ENCODE results near the gene CBX7. TPM values are rescaled to one million over a fixed set of nuclear protein-coding genes. Genes with fewer than 3 reads are reported as not detected.

The CBX7 gene
- total RNA-seq, 1 donor, result 14.5 TPM

- no peak for TF ChIP-seq CTCF (IDR thresholded peaks at IDR 0.05; ENCODE audit: extremely low read depth, low read depth, low read length)
- no peak for DNase-seq (ENCODE audit: insufficient read length, low spot score, missing footprints)
- H3K27me3 ChIP-seq (ENCODE audit: insufficient read depth, low read length), result peaks cover 27% of the 10 kb centered on the region
Measured at GRCh38 chr22:39115977-39116621, 36.4 kb downstream of the CBX7 start.

GRCh38 chr22:39115570-39115969 lies 36.9 kb downstream of the CBX7 start:
- Histone ChIP-seq H3K4me2 (ENCODE audit: insufficient read depth, low read length) (no peak overlapping the region), H3K4me1 (ENCODE audit: insufficient read depth, low read length) (no peaks in the 10 kb centered on the region), H3K9me3 (ENCODE audit: low read depth, low read length) (no peaks in the 10 kb centered on the region), H3K36me3 (ENCODE audit: insufficient read depth, low read length) (no peaks in the 10 kb centered on the region), H4K20me1 (ENCODE audit: insufficient read depth, low read length) (no peaks in the 10 kb centered on the region), H3K27ac (ENCODE audit: low read depth, low read length) (no peak overlapping the region), H3K79me2 (ENCODE audit: insufficient read depth, low read length) (no peaks in the 10 kb centered on the region), H2AFZ (ENCODE audit: low read length) (no peak overlapping the region), H3K27me3 (ENCODE audit: insufficient read depth, low read length) (peaks cover 32% of the 10 kb centered on the region), H3K4me3 (ENCODE audit: insufficient read depth, low read length) (no peak overlapping the region)
- DNase-seq (ENCODE audit: insufficient read length, low spot score, missing footprints), result no peak
- no peak for TF ChIP-seq CTCF (IDR thresholded peaks at IDR 0.05; ENCODE audit: extremely low read depth, low read depth, low read length)

More at GRCh38 chr22:39115977-39116621, 36.4 kb downstream of the CBX7 start:
- no peak overlapping the region for H2AFZ ChIP-seq (ENCODE audit: low read length)
- no peak overlapping the region for H3K4me2 ChIP-seq (ENCODE audit: insufficient read depth, low read length)
- H3K79me2 ChIP-seq (ENCODE audit: insufficient read depth, low read length), result no peaks in the 10 kb centered on the region
- H3K27ac ChIP-seq (ENCODE audit: low read depth, low read length), result no peak overlapping the region
- H4K20me1 ChIP-seq (ENCODE audit: insufficient read depth, low read length), result no peaks in the 10 kb centered on the region
- H3K36me3 ChIP-seq (ENCODE audit: insufficient read depth, low read length), result no peaks in the 10 kb centered on the region
- H3K9me3 ChIP-seq (ENCODE audit: low read depth, low read length), result no peaks in the 10 kb centered on the region
- no peaks in the 10 kb centered on the region for H3K4me1 ChIP-seq (ENCODE audit: insufficient read depth, low read length)
- no peak overlapping the region for H3K4me3 ChIP-seq (ENCODE audit: insufficient read depth, low read length)

- no peak for TF ChIP-seq CTCF (IDR thresholded peaks at IDR 0.05; ENCODE audit: extremely low read depth, low read depth, low read length)
- peaks cover 34% of the 10 kb centered on the region for H3K27me3 ChIP-seq (ENCODE audit: insufficient read depth, low read length)
- H3K4me2 ChIP-seq (ENCODE audit: insufficient read depth, low read length), result no peak overlapping the region
- no peaks in the 10 kb centered on the region for H3K79me2 ChIP-seq (ENCODE audit: insufficient read depth, low read length)
- H3K4me1 ChIP-seq (ENCODE audit: insufficient read depth, low read length), result no peaks in the 10 kb centered on the region
- no peaks in the 10 kb centered on the region for H3K36me3 ChIP-seq (ENCODE audit: insufficient read depth, low read length)
- no peaks in the 10 kb centered on the region for H4K20me1 ChIP-seq (ENCODE audit: insufficient read depth, low read length)
- no peaks in the 10 kb centered on the region for H3K9me3 ChIP-seq (ENCODE audit: low read depth, low read length)
- no peak overlapping the region for H2AFZ ChIP-seq (ENCODE audit: low read length)
- no peak overlapping the region for H3K27ac ChIP-seq (ENCODE audit: low read depth, low read length)
- no peak for DNase-seq (ENCODE audit: insufficient read length, low spot score, missing footprints)
- H3K4me3 ChIP-seq (ENCODE audit: insufficient read depth, low read length), result no peak overlapping the region
Measured at GRCh38 chr22:39114112-39114511, 38.4 kb downstream of the CBX7 start.

- H3K79me2 ChIP-seq (ENCODE audit: insufficient read depth, low read length), result no peaks in the 10 kb centered on the region
- no peak for DNase-seq (ENCODE audit: insufficient read length, low spot score, missing footprints)
- no peaks in the 10 kb centered on the region for H3K36me3 ChIP-seq (ENCODE audit: insufficient read depth, low read length)
- no peak overlapping the region for H3K4me3 ChIP-seq (ENCODE audit: insufficient read depth, low read length)
- H3K4me1 ChIP-seq (ENCODE audit: insufficient read depth, low read length), result no peaks in the 10 kb centered on the region
- H3K4me2 ChIP-seq (ENCODE audit: insufficient read depth, low read length), result no peak overlapping the region
- H3K27me3 ChIP-seq (ENCODE audit: insufficient read depth, low read length), result peaks cover 32% of the 10 kb centered on the region
- H4K20me1 ChIP-seq (ENCODE audit: insufficient read depth, low read length), result no peaks in the 10 kb centered on the region
- no peak overlapping the region for H3K27ac ChIP-seq (ENCODE audit: low read depth, low read length)
- no peak for TF ChIP-seq CTCF (IDR thresholded peaks at IDR 0.05; ENCODE audit: extremely low read depth, low read depth, low read length)
- H3K9me3 ChIP-seq (ENCODE audit: low read depth, low read length), result no peaks in the 10 kb centered on the region
- H2AFZ ChIP-seq (ENCODE audit: low read length), result no peak overlapping the region
Measured at GRCh38 chr22:39110631-39111561, 41.6 kb downstream of the CBX7 start.

All from osteoblast (primary cell).